HepG2 (cell line): ENCODE measurements around the gene FBXO2.

Experiments used
- YY1 ChIP-seq: IDR thresholded peaks from 2 replicates; pipeline ENCODE4 v1.6.1; 2011; ENCODE audit warnings: low read length, low read depth, moderate library complexity, mild to moderate bottlenecking; ENCODE audit not compliant: insufficient read depth, insufficient replicate concordance
- TF ChIP-seq, protein P1 (sequence below): sonication (generic); formaldehyde crosslinking; IDR thresholded peaks from 2 replicates; pipeline ENCODE4 v1.5.0; 2020; ENCODE audit warnings: mild to moderate bottlenecking, missing genetic modification reagents

DNA sequence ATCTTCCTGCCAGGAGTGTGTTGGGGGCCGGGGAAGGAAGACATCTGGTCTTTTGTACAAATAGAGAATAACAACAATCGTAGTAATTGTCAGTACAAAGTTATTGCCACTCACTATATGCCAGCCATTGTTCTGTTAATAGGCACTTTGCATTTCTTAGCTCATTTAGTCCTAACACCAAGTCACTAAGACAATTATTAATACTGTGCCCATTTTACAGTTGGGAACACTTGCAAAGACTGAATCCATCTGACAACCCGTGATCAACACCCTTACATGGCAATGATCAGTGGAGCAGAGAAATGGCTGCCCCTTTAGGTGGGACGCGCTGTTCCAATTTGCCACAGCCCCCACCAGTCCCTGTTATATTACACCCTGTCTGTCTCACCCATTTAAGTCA lies 33.3 kb downstream of the FBXO2 start:
- TF ChIP-seq, protein P1, sequence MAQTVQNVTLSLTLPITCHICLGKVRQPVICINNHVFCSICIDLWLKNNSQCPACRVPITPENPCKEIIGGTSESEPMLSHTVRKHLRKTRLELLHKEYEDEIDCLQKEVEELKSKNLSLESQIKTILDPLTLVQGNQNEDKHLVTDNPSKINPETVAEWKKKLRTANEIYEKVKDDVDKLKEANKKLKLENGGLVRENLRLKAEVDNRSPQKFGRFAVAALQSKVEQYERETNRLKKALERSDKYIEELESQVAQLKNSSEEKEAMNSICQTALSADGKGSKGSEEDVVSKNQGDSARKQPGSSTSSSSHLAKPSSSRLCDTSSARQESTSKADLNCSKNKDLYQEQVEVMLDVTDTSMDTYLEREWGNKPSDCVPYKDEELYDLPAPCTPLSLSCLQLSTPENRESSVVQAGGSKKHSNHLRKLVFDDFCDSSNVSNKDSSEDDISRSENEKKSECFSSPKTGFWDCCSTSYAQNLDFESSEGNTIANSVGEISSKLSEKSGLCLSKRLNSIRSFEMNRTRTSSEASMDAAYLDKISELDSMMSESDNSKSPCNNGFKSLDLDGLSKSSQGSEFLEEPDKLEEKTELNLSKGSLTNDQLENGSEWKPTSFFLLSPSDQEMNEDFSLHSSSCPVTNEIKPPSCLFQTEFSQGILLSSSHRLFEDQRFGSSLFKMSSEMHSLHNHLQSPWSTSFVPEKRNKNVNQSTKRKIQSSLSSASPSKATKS (CRISPR knock-in tag), result no peak
- TF ChIP-seq YY1, result no peak
